Measurements from ENCODE around the gene CEBPG.

DNA sequence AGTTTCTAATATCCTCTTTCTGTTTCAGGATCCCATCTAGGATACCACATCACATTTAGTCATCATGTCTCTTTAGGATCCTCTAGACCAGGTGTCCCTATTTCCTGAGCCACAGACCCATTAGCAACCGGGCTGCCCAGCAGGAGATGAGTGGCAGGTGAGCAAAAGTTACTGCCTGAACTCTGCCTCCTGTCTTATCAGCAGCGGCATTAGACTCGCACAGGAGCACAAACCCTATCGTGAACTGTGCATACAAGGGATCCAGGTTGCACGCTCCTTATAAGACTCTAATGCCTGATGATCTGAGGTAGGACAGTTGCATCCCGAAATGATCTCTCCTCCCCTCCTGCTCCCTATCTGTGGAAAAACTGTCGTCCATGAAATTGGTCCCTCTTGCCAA is 7.8 kb upstream of the CEBPG start:
- TF ChIP-seq EZH2 (IDR thresholded peaks at IDR 0.05) (no peak), POLR2AphosphoS5 (IDR thresholded peaks at IDR 0.05; ENCODE audit: borderline replicate concordance, low read depth, low read length) (no peak)
